ENCODE data around the gene PLK4.

DNA sequence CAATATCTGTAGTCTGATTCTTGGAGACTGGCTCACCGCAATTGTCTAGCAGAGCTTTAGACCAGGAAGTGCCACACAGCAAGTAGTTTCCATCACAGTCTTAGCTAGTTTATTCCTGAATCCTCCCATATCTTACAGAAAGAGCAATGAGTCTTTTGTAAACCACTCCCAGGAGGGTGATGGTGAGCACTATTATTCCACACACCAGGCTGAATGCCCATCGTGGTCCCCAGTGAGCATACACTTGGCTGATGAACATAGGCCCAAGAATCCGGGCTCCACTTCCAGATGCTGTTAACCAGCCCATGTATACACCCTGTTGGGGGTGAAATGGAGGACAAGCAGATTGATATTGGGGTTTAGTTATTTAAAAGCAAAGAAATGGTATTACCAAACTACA is 39.8 kb downstream of the PLK4 start:
- TF ChIP-seq EZH2 (IDR thresholded peaks at IDR 0.05; ENCODE audit: insufficient read depth, poor library complexity, severe bottlenecking) (no peak), EZH2phosphoT487 (IDR thresholded peaks at IDR 0.05; ENCODE audit: insufficient read depth, low read depth) (no peak)
